KG1 (cell line): ENCODE measurements around the gene CRABP1.

ENCODE experiments used
- DNase-seq: peaks from one replicate; lab custom pipeline; 2025; lab: John Stamatoyannopoulos, UW

CRABP1 gene

DNA sequence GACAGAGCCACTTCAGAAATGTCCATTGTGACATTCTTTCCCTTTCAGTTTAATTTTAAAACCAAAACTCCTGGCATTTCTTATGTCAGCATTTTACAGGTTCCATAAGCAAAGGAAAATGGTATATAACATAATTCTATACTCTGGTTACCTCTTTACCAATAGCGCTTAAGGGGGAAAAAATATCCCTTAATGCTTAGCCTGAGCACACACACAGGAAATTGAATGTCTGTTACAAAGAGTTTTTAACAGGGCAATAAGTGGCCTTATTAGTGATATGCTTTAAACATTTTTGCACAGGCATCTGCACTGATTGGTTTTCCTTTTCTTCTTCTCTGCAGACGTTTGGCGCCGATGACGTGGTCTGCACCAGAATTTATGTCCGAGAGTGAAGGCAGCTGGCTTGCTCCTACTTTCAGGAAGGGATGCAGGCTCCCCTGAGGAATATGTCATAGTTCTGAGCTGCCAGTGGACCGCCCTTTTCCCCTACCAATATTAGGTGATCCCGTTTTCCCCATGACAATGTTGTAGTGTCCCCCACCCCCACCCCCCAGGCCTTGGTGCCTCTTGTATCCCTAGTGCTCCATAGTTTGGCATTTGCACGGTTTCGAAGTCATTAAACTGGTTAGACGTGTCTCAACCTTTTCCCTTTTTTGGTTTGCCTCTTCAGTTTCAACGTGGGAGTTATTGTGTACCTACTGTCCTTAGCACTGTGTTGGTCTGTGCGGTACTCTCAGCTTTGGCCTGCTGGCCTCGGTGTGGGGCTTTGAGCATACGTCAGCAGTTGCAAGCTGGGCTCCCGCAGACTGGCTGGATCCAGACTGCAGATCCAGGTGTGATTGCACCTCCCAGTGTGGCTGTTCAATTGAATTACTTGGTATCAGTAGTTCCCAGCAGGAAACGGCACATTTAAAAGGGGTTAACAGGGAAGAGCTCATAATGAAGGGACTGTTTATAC lies 7.7 kb downstream of the CRABP1 start:
- DNase-seq, result no peak

- DNase-seq, result no peak
These were observed 9.9 kb downstream of the CRABP1 start for GRCh38 chr15:78350058-78350457.

DNA sequence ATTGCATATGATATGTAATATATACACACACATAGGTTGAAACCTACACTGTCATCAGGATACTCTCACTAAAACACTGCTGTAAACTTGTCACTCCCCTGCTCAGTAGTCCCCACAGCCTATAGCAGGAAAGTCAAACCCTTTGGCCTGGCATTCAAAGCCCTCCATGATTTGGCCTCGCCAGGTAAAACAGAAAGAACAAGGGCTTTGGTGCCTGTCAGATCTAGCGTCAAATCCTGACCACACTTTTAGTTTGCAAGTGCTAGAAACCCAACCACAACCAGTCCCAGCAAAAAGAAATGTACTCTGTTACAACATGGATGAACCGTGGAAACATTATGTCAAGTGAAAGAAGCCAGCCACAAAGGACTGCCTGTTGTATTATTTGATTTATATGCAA lies 11.4 kb downstream of the CRABP1 start:
- DNase-seq, result no peak

- DNase-seq, result no peak
These were observed 12.9 kb downstream of the CRABP1 start for GRCh38 chr15:78353093-78353492.

DNA sequence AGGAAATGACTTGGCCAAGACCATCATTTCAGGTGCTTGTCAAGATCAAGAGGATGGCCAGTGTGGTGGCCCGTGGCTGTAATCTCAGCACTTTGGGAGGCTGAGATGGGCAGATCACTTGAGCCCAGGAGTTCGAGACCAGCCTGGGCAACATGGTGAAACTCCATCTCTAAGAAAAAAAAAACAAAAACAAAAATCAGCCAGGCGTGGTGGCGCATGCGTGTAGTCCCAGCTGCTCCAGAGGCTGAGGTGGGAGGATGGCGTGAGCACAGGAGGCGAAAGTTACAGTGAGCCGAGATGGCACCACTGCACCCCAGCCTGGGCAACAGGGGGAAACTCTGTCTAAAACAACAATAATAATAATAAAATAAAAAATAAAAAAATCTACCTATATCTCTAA lies 15.0 kb downstream of the CRABP1 start:
- DNase-seq, result no peak

GRCh38 chr15:78358102-78358870 lies 18.1 kb downstream of the CRABP1 start:
- DNase-seq, result no peak

DNA sequence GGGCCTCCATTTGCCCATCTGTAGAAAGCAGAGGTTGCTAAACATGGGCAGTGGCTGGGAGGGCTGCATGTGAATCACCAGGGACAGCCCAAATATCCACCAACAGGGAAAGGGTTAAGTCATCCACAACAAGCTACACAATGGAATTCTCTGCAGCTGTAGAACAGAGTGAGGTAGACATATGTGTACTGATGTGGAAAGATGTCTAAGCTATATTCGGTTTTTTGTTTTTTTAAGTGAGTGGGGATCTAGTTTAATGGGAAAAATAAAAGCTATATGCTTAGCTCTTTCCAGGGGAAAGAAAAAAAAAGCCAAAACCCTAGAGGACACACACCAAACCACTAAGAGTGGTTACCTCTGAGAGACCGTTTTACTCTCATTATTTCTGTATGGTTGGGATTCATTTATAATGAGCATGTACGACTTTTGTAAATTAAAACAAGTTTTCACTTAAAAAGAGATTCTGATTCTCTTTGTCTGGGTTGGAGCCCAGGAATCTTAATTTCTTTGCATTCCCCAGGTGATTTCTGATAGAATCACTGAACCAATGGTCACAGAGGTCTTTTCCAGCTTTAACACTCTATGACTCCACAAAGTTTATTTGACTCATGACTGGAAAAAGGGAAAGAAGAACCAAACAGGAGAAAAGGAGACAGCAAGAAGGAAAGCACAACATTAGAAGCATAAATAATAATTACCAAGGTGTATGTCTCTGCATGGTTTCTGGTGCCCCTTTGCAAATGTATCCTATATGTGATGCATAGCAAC lies 19.1 kb downstream of the CRABP1 start:
- no peak for DNase-seq

- DNase-seq, result no peak
These were observed 20.2 kb downstream of the CRABP1 start for GRCh38 chr15:78360367-78360801.

DNA sequence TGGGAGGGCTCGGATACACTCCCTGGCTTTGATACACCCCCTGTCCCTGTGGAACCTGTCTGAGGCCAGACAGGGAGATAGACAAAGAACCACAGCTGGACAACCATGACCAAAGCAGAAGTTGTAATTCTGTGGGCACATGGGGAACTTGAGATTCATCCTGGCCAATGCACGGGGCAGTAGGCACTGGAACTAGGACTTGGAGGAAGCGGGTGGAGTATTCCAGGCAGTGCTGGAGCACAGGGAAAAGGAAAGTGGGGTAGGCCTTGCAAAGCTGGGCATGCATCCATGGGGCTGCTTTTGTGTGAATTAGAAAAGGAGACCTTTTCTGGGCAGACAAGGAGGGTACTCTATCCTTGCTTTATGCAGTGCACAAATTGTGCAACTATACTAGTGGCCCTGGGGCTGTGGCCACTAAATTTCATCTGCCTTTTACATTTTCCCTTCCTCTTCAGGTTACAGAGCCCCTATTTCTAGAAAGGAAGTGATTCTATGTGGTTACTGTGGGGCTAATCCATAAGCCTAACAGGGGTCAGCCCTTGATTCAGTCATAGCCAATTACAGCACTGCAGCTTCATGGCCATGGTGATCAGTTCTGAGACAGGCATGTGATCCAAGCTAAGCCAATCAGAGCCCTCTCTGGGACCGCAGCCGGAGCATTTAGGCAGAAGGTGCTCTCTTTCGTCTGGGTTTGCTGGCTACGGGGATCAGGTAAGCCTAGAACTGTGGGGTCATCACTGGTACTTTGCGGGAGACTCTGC lies 21.0 kb downstream of the CRABP1 start:
- no peak for DNase-seq

DNA sequence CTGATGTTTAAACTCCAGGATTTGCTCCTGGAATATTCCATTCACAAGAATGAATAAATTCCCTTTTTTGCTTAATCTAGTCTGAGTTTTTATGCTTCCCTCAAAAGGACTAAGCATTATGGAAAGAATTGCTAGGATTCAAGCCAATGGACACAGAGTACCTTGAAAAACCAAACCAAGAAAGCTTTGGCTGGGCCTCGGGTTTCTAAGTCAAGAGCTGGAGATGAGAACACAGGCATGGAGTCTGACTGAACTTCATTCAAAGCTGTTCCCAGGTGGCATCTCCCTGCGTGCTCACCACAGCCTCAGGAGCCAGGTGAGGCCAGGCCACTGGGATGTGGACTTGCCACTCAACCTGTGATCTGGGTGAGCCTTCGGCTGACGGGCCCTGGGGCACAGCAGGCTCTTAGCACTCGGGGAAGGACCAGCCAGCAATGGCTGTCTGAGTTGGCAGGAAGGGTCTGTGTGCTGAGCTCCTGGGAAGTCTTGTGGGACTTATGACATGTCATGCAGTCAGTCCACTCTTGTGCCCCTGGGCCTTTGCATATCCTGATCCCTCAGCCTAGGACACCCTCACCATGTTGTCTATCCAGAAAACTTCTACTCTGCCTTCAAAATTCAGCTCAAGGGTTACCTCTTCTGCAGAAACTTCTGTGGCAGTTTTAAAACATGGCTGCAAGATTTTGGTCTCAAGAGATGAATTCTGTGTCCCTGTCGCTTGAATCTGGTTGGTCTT lies 21.8 kb downstream of the CRABP1 start:
- DNase-seq, result no peak

DNA sequence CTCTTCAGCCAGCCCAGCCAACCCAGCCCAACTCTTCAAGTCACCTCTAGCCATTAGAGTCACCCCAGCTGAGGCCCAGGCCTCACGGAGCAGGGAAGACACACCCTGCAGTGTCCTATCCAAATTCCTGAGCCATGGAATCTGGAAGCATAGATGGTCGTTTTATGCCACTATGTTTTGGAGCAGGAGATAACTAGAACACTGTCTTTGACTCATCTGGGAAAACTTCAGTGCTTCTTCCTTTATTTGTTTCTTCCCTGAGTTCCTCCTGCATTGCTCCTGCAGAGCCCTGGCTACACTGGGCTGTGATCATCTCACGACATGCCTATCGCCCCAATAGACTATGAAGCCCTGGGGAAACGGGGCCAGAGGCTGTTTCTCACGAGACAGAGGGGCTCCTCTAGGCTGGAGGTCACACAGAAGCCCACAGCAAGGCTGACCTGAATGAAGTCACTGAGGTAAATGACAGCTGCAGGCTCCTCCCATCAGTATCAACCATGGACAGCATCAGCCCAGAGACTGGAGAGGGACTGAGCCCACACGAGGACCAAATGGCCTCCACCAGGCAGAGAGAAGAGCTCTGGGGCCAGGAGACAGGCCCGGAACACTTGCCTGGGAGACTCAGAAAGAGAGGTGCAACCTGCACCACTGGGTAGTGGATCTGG lies 22.7 kb downstream of the CRABP1 start:
- no peak for DNase-seq

- no peak for DNase-seq
These were observed 23.2 kb downstream of the CRABP1 start for GRCh38 chr15:78363381-78363734.

DNA sequence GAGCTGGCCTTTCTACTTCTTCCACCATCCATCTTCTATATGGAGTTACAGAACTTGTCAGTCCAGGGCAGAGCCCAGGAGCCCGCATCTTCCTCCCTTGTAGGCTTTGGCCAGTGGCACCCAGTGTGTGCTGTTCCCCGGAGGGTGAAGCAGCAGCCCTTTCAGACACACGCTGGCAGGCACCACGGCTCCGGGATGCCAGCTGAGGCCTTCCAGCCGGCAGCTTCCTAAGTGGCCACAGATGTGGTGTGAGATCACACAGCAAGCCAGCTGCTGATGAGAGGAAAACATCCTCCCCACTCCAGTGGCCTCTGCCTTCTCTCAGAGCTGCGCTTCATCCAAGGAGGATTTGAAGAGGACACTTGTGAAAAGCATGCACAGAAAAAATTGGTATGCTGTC lies 24.1 kb downstream of the CRABP1 start:
- no peak for DNase-seq

DNA sequence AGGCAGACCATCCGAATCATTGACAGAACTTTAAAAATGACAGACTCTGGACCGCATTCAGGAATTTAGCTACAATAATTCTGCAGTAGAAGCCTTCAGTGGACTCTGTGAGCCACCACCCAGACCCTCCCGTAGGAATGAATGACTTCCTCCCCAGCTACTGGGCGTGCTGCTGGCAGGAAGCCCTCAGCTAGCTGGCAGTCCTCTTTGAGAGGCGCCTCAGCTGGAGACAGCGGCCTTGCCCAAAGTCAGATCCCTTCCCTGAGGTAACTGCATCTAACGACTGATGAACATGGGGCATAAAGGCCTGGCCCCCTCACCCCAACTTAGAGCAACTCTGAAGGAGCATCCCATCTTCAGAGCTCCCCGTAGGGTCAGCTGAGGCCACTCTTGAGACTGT lies 25.8 kb downstream of the CRABP1 start:
- no peak for DNase-seq

DNA sequence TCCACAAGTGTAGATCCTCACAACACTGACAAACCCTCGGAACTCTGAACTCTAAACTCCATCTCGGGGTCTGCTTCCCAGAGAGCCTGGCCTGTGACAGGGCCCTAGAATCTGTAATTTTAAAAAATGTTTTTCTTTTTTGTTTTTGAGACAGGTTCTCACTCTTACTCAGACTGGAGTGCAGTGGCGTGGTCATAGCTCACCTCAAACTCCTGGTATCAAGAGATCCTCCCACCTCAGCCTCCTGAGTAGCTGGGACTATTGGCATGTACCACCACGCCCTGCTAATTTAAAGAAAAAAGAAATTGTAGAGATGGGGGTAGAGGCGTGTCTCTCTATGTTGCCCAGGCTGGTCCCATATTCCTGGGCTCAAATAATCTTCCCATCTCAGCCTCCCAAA lies 26.2 kb downstream of the CRABP1 start:
- DNase-seq, result no peak

GRCh38 chr15:78368651-78369050 lies 28.5 kb downstream of the CRABP1 start:
- DNase-seq, result no peak

GRCh38 chr15:78369161-78369560 lies 29.0 kb downstream of the CRABP1 start:
- DNase-seq, result no peak

DNA sequence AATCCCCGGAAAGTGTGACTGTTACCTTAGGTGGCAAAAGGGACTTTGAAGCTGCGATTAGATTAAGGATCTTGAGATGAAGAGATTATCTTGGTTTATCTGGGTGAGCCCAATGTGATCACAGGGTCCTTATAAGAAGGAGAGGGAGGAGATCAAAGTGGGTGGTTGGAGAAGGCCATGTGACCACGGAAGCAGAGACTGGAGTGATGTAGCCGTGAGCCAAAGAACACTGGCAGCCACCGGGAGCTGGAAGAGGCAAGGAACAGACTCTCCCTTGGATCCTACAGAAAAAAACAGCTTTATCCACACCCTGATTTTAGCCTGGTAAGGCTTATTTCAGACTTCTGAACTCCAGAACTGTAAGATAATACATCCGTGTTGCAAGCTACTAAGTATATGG lies 29.9 kb downstream of the CRABP1 start:
- no peak for DNase-seq

DNA sequence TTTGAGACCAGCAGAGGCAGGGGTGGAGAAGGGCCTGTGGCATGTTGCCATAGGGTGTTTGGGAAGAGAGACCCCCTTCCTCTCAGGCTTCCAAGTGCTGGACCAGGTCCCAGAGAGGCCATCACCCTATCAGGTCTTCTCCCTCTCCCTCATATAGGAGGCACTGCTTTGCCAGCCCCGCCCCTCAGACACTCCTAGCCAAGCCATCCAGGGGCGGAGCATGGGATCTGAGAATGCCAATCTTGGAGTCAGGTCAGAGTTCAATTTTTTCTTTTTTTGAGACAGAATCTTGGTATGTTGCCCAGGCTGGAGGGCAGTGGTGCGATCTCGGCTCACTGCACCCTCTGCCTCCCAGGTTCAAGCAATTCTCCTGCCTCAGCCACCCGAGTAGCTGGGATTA lies 32.7 kb downstream of the CRABP1 start:
- DNase-seq, result no peak
